BJ (cell line): ENCODE data around the gene NCOA1. TPM values are rescaled to one million over a fixed set of nuclear protein-coding genes. Genes with fewer than 3 reads are reported as not detected.

Experiments
- CTCF ChIA-PET: fragments of 350-600 bp; formaldehyde crosslinking; extraction: SDS; loops from one replicate; lab custom pipeline; 2021; ENCODE audit warnings: antibody characterized with exemption, inconsistent platforms; lab: Yijun Ruan, JAX
- POLR2A ChIA-PET: fragments of 300-600 bp; sonication (Branson Sonifier 250); formaldehyde crosslinking; extraction: SDS; loops from one replicate; lab custom pipeline; 2021; ENCODE audit warnings: antibody characterized with exemption; lab: Charles Lee
- DNase-seq: peaks from one replicate; pipeline ENCODE4 v3.0.0-alpha.2; 2011; ENCODE audit warnings: low read depth
- H3K27me3 ChIP-seq: 2 replicates; pipeline ENCODE4 v1.6.0; 2011; ENCODE audit warnings: low read length; ENCODE audit not compliant: control insufficient read depth, insufficient read depth
- H3K36me3 ChIP-seq: 2 replicates; pipeline ENCODE4 v1.5.1; 2011; ENCODE audit warnings: low read length; ENCODE audit not compliant: control insufficient read depth, insufficient read depth
- H3K4me3 ChIP-seq: 2 replicates; pipeline ENCODE4 v1.5.1; 2011; ENCODE audit warnings: low read depth, mild to moderate bottlenecking, control low read depth, low read length
- CTCF ChIP-seq: IDR thresholded peaks from 2 replicates; pipeline ENCODE4 v1.5.1; 2011; ENCODE audit warnings: low read depth, mild to moderate bottlenecking, control low read depth, inconsistent platforms, low read length, moderate library complexity; ENCODE audit not compliant: insufficient read depth
- polyA plus RNA-seq: library from polyadenylated mRNA; depleted of rRNA; stranded (reverse); fragments of >200 nt; gene quantifications from 2 replicates; pipeline ENCODE4 v1.2.3, GENCODE V29; 2011

Gene NCOA1
- polyA plus RNA-seq, 1 experiment: 16.0 TPM

GRCh38 chr2:24635181-24635580 lies 144.1 kb downstream of the NCOA1 start:
- no peak for TF ChIP-seq CTCF
- peak; percentile 22 for DNase-seq
- POLR2A ChIA-PET: no interaction called here
- Histone ChIP-seq H3K4me3 (no peak overlapping the region), H3K36me3 (no peaks in the 10 kb centered on the region), H3K27me3 (no peaks in the 10 kb centered on the region)
- CTCF ChIA-PET: interaction anchor here (0.9 kb wide), 1 partner anchor 22 kb away, joined by 5 read pairs; no protein-coding TSS in a partner anchor

- ChIA-PET POLR2A (no interaction called here), CTCF (interaction anchor here (0.6 kb wide), 1 partner anchor 16 kb away, joined by 3 read pairs; no protein-coding TSS in a partner anchor)
- no peak for DNase-seq
- Histone ChIP-seq H3K4me3 (no peak overlapping the region), H3K27me3 (no peaks in the 10 kb centered on the region), H3K36me3 (no peaks in the 10 kb centered on the region)
- TF ChIP-seq CTCF: no peak
These were observed 147.5 kb downstream of the NCOA1 start for GRCh38 chr2:24638568-24638967.

- CTCF ChIA-PET: interaction anchor here (0.7 kb wide), 1 partner anchor 120 kb away, joined by 3 read pairs; no protein-coding TSS in a partner anchor
- POLR2A ChIA-PET: no interaction called here
- Histone ChIP-seq H3K27me3 (no peaks in the 10 kb centered on the region), H3K36me3 (no peaks in the 10 kb centered on the region), H3K4me3 (no peak overlapping the region)
- DNase-seq: no peak
- TF ChIP-seq CTCF: no peak
These were observed 151.3 kb downstream of the NCOA1 start for GRCh38 chr2:24642351-24642750.

GRCh38 chr2:24643051-24643450 lies 152.0 kb downstream of the NCOA1 start:
- DNase-seq: no peak
- CTCF ChIA-PET: no interaction called here
- no peak for TF ChIP-seq CTCF
- POLR2A ChIA-PET: no interaction called here
- Histone ChIP-seq H3K36me3 (no peaks in the 10 kb centered on the region), H3K27me3 (no peaks in the 10 kb centered on the region), H3K4me3 (no peak overlapping the region)

GRCh38 chr2:24644032-24644431 lies 153.0 kb downstream of the NCOA1 start:
- POLR2A ChIA-PET: no interaction called here
- Histone ChIP-seq H3K4me3 (no peak overlapping the region), H3K36me3 (no peaks in the 10 kb centered on the region), H3K27me3 (no peaks in the 10 kb centered on the region)
- TF ChIP-seq CTCF: no peak
- no peak for DNase-seq
- CTCF ChIA-PET: no interaction called here
